GM12891 (cell line): ENCODE measurements around the gene TPRG1L.

Experiments used
- POLR2A ChIP-seq: IDR thresholded peaks from 2 replicates; pipeline ENCODE4 v1.6.1; 2011; ENCODE audit warnings: low read depth, low read length, control low read depth
- POLR2AphosphoS5 ChIP-seq: IDR thresholded peaks from 2 replicates; pipeline ENCODE4 v1.6.1; 2011; ENCODE audit warnings: low read depth, low read length, control low read depth

- TF ChIP-seq POLR2AphosphoS5 = no peak
- no peak for TF ChIP-seq POLR2A
Observed at GRCh38 chr1:3599286-3599811, 25.5 kb upstream of the TPRG1L start.
